GM18873 (cell line): ENCODE results near the gene LKAAEAR1.
"Not testable (repeated sequence)": the region's sequence is repeated elsewhere in the genome, so short reads cannot be mapped to it uniquely, and the experiment has no call there.

ENCODE experiments used
- ATAC-seq: cut with Tn5 transposase; IDR thresholded peaks from one replicate; pipeline ENCODE4 v1.9.1; 2021; ENCODE audit warnings: mild to moderate bottlenecking, moderate library complexity, moderate number of reproducible peaks; ENCODE audit not compliant: unreplicated experiment, low FRiP score

Gene LKAAEAR1

GRCh38 chr20:64099880-64100565 is 15.8 kb upstream of the LKAAEAR1 start:
- ATAC-seq, result no peak

- no peak for ATAC-seq
These were observed 15.0 kb upstream of the LKAAEAR1 start for GRCh38 chr20:64099086-64099786.

GRCh38 chr20:64098471-64099013 is 14.3 kb upstream of the LKAAEAR1 start:
- ATAC-seq, result no peak

DNA sequence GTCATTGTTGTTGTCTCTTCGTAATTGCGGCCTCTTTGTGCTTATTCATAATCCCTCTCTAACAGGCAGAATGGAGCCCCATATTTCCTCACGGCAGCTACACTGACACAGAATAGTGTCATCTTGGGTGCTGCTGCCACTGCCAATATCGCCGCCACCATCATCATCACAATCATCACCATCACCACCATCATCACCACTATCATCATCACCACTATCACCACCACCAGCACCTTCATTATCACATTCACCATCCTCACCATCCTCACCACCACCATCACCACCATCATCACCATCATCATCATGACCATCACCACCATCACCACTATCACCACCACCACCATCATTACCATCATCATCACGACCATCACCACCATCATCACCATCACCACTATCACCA is 12.3 kb upstream of the LKAAEAR1 start:
- ATAC-seq, result no peak

DNA sequence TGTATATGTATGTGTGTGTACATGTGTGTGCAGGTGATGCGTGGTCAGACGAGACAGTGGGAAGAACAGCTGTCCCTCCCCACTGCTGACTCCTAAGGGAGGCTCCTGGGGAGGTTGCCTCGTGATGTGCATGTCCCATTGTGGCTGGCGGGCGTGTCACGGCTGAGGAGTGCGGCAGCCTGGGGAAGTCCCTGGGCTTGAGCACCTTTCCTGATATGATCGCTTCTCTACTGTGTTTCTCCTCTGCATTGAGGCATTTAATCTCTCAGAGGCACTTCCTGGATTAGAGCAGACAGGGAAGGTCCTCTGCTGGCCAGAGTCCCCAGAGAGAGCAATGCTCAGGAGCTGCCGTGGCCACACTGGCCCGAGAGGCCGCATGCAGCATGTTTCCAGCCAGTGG is 11.7 kb upstream of the LKAAEAR1 start:
- ATAC-seq, result no peak

DNA sequence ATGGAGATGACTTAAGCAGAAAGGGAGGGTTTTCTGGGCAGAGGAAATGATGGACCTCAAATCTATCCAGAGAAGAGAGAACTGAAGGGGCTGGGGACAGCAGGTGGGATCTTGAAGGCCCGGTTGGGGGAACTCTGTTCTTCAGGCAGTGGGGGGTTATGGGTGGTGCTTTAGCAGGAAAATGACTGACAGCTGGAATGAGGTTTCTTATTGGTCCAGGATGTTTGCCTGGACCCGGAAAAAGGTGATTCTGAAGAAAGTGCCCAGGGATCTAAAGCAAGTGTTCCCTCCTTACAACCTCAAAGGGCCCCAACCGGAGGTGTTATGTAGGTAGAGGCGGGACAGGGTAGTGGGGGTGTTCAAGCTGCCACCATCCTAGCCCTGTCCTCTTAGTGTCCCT is 11.3 kb upstream of the LKAAEAR1 start:
- ATAC-seq, result no peak

DNA sequence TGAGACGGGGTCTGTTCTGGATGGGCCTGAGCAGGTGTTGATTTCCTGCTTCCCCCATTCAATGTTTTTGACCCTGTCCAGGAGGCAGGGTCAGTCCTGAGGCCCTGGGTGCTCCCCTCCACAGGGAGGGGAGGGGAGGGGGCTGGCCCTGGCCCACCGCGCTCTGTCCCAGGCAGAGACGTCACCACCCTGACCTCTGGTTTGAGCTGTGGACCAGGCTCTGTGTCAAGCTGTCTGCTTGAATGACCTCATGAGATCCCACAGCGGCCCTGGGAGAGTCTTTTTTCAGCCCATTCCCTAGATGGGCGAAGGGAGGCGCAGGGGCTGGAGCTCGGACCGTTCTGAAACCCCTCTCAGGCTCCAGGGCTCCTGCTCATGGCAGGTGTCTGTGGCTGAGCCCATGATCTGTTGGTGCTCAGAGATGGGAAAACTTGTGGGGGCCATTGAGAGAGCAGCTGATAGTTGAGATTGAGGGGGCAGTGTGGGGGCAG is 8.9 kb upstream of the LKAAEAR1 start:
- no peak for ATAC-seq

- ATAC-seq, result no peak
These were observed 8.2 kb upstream of the LKAAEAR1 start for GRCh38 chr20:64092258-64093012.

DNA sequence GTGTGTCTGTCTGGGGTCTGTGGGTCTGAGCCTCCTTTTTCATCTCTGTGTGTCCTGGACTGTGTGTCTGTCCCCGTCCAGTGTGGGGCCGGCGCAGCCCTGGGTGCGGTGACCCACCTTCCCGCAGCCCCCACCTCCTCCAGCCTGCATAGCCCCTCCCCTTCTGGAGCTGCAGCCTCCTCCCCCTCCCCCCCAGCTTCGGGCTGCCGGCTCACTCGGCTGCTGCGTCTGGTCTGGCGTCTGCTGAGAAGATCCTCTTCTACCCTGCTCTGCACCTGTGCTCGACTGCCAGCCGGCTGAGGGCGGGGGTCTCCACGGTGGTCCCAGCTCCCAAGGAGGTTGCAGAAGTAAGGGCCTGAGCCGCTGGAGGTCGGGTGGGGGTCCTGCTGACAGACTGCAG is 7.6 kb upstream of the LKAAEAR1 start:
- ATAC-seq, result no peak

GRCh38 chr20:64091340-64091739 is 7.1 kb upstream of the LKAAEAR1 start:
- ATAC-seq, result no peak

DNA sequence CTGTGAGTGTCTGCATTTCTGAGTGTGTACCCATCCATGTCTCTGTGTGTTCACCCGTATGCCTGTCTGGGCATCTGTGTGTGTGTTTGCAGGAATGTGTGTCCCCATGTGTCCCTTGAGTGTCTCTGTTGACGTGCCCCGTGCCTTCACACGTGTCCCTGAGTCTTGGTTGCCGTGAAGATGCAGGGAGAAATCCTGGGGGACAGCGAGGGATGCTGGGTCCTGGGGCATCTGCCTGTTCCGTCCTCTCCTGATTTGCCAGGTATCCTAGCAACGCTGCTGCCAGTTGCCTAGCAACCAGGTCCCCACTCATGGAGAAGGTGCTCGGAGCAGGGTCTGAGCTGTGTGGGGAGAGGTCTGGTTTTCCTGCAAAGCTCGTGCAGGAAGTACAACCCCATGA is 6.0 kb upstream of the LKAAEAR1 start:
- no peak for ATAC-seq

DNA sequence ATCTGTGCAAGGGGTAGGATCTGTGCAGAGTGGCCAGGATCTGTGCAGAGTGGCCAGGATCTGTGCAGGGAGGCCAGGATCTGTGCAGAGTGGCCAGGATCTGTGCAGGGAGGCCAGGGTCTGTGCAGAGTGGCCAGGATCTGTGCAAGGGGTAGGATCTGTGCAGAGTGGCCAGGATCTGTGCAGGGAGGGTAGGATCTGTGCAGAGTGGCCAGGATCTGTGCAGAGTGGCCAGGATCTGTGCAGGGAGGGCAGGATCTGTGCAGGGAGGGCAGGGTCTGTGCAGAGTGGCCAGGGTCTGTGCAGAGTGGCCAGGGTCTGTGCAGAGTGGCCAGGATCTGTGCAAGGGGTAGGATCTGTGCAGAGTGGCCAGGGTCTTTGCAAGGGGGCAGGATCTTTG is 4.4 kb upstream of the LKAAEAR1 start:
- not testable (repeated sequence) for ATAC-seq

DNA sequence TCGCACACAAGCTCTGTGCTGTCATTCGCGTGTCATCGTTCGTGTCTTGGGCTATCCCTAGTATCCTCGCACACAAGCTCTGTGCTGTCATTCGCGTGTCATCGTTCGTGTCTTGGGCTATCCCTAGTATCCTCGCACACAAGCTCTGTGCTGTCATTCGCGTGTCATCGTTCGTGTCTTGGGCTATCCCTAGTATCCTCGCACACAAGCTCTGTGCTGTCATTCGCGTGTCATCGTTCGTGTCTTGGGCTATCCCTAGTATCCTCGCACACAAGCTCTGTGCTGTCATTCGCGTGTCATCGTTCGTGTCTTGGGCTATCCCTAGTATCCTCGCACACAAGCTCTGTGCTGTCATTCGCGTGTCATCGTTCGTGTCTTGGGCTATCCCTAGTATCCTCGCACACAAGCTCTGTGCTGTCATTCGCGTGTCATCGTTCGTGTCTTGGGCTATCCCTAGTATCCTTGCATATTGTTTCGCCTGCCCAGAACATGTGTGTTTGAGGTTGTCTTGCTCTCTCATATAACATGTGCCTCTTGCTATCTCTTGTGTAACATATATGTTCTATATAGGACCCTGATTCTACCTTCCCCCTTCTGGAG is 3.1 kb upstream of the LKAAEAR1 start:
- not testable (repeated sequence) for ATAC-seq

DNA sequence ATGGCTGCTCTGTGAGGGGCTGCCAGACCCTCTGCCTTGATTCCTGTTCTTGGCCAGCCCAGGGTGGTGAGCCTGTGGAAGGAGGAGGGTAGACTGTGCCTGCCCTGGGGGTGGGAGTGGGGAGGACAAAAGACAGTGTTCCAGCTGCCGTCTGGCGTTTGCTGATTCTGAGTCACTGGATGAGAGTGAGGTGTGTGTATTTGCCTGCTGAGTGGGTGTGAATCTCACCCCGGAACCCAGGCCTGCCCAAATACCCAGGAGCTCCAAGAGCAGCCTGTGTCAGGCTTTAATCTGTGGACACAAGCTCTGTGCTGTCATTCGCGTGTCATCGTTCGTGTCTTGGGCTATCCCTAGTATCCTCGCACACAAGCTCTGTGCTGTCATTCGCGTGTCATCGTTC is 2.6 kb upstream of the LKAAEAR1 start:
- no peak for ATAC-seq

DNA sequence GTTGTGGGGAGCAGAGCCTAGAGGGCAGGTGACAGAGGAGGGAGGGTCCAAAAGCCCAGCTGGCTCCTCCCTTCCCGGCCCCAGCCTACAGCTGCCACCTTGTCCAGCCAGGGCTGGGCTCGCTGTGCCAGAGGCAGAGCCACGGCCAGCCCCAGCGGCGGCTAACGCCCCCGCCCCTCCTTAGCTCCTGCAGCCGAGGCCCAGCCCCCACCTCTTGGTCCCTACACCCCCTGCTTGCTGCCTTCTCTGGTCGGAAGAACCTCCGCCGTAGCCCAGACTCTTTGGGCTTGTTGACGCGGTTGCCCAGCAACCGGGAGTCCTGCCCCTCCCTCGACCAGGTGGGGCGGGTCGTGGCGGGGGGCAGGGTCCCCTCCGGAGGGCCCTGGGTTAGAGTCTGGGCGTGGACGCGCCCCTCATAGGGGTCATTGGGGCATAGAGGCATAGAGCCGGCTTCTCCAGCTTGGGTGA is 521 bp upstream of the LKAAEAR1 start:
- no peak for ATAC-seq

DNA sequence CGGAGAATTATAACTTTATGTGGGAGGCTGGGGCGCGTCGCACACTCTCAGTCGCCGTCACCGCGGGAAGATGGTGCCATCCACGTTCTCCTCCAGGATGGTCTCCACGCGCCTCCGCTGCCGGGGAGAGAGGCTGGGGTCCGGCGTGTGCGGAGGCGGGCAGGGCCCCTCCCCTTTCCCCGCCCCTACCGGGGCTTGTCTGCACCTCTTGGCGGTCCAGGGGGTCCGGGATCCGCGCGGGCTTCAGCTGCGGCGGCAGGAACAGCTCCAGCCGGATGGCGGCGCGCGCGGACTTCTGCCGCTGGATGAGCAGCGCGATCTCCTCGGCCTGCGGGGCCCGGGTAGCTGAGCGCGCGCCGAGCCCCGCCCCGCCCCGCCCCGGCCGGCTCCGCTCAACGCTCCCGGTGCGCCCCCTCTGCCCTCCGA is 807 bp downstream of the LKAAEAR1 start:
- ATAC-seq, result no peak

GRCh38 chr20:64082820-64083377 is 1.3 kb downstream of the LKAAEAR1 start:
- no peak for ATAC-seq

DNA sequence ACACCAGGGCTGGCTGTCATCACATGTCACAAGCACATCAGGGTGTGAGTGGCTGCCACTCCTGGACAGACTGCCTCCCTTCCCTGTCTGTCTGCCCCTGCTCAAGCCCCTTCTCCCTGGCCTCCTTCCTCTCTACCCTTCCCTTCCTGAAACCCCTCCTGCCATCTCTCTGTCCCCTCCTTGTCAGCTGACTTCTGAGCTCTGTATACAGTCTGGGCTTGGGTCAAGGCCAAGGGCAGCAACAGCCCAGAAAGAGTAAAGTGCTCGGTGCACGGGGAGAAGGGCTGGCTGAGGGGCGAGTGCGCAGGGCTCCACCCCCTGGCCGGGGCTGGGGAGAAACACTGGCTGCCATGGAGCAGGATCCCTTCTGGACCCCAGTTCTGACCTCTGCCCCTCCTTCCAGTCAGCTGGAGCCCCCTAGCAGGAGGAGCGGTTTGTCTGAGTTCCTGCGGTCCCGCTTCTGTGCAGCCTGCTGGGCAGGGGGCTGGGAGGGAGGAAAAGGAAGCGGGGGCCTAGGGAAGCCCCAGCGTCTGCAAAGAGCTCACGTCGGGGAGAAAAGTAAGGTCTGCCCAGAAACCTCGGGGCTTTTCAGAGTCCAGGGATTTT is 2.0 kb downstream of the LKAAEAR1 start:
- no peak for ATAC-seq

GRCh38 chr20:64081624-64081964 is 2.6 kb downstream of the LKAAEAR1 start:
- ATAC-seq, result no peak
